ENCODE measurements around the gene PSMD8.

PSMD8 gene

DNA sequence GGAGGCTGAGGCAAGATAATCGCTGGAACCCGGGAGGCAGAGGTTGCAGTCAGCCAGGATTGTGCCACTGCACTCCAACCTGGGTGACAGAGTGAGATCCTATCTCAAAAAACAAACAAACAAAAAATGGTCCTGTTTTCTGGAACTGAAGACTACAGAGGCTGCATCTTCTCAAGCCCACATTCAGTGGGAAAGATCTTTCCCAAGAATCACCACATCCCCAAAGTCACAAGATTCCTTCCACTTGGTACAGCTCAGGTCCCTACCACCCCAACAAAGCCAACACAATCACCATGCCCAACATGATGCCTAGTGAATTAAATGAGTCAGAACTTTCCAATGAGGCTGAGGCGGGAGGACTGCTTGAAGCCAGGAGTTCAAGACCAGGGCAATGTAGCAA lies 23.5 kb upstream of the PSMD8 start:
- intact Hi-C loops (cut with DNase I; ENCODE audit: low total_unique reads), result no loop called here
- no peaks in the 10 kb centered on the region for H3K4me1 ChIP-seq
- TF ChIP-seq, protein P1, sequence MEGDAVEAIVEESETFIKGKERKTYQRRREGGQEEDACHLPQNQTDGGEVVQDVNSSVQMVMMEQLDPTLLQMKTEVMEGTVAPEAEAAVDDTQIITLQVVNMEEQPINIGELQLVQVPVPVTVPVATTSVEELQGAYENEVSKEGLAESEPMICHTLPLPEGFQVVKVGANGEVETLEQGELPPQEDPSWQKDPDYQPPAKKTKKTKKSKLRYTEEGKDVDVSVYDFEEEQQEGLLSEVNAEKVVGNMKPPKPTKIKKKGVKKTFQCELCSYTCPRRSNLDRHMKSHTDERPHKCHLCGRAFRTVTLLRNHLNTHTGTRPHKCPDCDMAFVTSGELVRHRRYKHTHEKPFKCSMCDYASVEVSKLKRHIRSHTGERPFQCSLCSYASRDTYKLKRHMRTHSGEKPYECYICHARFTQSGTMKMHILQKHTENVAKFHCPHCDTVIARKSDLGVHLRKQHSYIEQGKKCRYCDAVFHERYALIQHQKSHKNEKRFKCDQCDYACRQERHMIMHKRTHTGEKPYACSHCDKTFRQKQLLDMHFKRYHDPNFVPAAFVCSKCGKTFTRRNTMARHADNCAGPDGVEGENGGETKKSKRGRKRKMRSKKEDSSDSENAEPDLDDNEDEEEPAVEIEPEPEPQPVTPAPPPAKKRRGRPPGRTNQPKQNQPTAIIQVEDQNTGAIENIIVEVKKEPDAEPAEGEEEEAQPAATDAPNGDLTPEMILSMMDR (IDR thresholded peaks at IDR 0.05), result no peak

DNA sequence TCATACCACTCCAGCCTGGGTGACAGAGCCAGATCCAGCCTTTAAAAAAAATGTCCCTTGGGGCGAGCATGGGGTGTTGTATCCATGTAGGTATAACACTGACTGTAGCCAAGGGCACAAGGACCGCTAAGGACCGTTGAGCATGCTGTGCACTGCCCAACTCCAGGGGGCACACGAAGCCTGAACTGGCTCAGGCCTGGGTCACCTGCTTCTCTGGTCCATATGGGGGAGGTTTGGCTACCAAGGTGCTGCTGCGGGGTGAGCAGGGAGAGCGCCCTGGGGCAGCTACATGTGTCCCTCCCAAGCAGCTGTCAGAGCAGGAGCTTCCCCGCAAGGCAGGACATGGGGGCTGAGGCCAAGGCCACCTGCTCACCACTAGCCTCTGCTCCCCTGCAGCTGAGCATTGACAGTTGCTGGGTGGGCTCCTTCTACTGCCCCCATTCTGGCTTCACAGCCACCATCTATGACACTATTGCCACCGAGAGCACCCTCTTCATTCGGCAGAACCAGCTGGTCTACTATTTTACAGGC lies 22.4 kb upstream of the PSMD8 start:
- Histone ChIP-seq H3K27me3 (peaks cover 0 to 26% of the 10 kb centered on the region in 2 donors), H3K4me3 (no peak overlapping the region), H3K36me3 (no peaks in the 10 kb centered on the region), H3K9me3 (no peaks in the 10 kb centered on the region), H3K4me1 (no peaks in the 10 kb centered on the region), H3K27ac (no peak overlapping the region)
- TF ChIP-seq, protein P1 (IDR thresholded peaks at IDR 0.05), result no peak
- intact Hi-C loops (cut with DNase I; ENCODE audit: low total_unique reads), result no loop called here
- DNase-seq, result no peak

More for the DNA sequence above, 23.5 kb upstream of the PSMD8 start:
- Histone ChIP-seq H3K36me3 (no peaks in the 10 kb centered on the region), H3K27me3 (peaks cover 0 to 17% of the 10 kb centered on the region in 2 donors), H3K27ac (no peak overlapping the region), H3K4me3 (no peak overlapping the region), H3K9me3 (no peaks in the 10 kb centered on the region)
- DNase-seq, result no peak

DNA sequence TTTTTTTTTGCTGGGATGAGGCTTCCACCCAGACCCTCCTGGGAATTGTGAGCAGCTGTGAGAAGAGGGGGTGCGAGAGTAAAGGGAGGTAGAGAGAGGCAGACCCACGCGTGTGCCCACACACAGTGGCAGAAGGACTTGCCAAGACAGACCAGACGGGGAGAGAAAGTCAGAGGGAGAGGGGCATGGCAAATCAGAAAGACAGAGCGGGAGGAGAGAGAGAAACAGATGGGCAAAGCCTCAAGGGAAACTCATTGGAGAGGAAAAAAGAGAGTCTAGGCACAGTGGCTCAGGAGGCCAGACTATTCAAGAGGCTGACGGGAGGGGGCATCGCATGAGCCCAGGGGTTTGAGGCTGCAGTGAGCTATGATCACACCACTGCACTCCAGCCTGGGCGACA lies 21.8 kb upstream of the PSMD8 start:
- Histone ChIP-seq H3K36me3 (no peaks in the 10 kb centered on the region), H3K4me3 (no peak overlapping the region), H3K9me3 (no peaks in the 10 kb centered on the region), H3K27me3 (peaks cover 0 to 30% of the 10 kb centered on the region in 2 donors), H3K4me1 (no peaks in the 10 kb centered on the region), H3K27ac (no peak overlapping the region)
- TF ChIP-seq, protein P1 (IDR thresholded peaks at IDR 0.05), result no peak
- DNase-seq, result no peak
- intact Hi-C loops (cut with DNase I; ENCODE audit: low total_unique reads), result no loop called here

DNA sequence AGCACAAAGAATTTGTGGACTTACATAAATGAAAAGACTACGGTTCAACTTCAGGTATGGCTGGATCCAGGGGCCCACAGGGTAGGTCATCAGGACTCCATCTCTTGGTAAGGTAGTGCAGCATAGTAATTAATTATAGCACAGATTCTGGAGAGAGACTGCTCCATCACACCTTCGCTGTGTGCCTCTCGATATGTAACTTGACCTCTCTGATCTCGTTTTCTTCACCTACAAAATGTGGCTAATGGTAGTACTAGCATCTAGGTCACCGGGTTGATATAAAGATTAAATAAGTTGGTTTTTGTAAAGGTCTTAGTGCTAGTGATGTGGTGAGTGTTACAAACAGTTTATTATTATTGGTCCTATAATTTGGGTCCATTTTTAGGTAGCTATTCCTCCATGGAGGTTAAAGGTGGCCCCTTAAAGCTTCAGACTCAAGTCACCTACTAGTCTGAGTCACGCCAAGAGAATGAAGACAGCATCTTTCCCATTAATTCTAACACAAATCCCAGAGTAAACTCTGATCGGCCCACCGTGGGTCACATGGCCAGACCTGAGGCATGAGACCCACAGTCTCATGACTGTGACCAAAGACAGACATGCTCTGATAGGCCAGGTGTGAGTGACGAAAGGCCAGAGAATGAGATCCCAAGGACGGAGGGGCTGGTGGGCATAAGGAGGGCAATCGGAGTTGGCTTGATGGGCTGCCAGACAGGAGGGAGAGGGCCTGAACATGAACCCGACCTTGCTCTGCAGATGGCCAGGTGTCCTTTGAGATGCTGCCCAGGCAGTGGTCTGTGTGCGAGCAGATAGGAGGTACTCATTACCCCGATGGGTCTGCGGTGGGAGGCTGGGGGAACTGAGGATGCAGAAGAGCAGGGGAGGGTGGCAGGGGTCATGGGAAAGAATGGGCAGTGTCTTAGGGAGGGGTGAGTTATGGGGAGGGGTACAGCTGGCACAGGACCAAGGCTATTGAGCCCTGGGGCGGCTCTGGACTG lies 18.3 kb upstream of the PSMD8 start:
- TF ChIP-seq, protein P1 (IDR thresholded peaks at IDR 0.05), result no peak
- H3K27me3 ChIP-seq, result peaks cover 0 to 55% of the 10 kb centered on the region in 2 donors
- intact Hi-C loops (cut with DNase I; ENCODE audit: low total_unique reads), result no loop called here

DNA sequence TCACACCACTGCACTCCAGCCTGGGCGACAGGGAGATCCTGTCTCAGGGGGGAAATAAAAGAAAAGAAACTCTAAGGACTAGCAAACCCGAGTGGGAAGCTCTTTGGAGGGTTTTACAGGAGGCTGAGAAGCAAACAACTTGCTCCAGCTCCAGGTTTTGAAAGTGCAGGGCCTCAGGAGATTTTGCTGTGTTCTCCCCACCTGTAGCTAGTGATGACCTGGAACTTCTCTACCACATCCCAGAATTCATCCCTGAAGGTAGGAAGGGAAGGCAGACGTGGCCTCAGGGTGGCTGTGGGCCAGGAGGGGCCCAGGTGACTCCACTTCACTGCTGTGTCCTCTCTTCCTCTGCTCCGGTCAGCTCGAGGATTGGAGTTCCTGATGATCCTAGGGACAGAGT lies 16.3 kb upstream of the PSMD8 start:
- H3K27me3 ChIP-seq, result peaks cover 0 to 60% of the 10 kb centered on the region in 2 donors
- TF ChIP-seq, protein P1 (IDR thresholded peaks at IDR 0.05), result no peak
- H3K36me3 ChIP-seq, result no peaks in the 10 kb centered on the region
- no peak overlapping the region for H3K4me3 ChIP-seq
- H3K9me3 ChIP-seq, result no peaks in the 10 kb centered on the region
- intact Hi-C loops (cut with DNase I; ENCODE audit: low total_unique reads), result no loop called here
- no peak overlapping the region for H3K27ac ChIP-seq
- DNase-seq, result no peak
- H3K4me1 ChIP-seq, result peaks cover 0 to 20% (median 17%) of the 10 kb centered on the region in 4 donors

More for the DNA sequence above, 18.3 kb upstream of the PSMD8 start:
- no peak overlapping the region for H3K27ac ChIP-seq
- H3K4me1 ChIP-seq, result peaks cover 0 to under 1% (median 0%) of the 10 kb centered on the region in 4 donors
- no peak overlapping the region for H3K4me3 ChIP-seq
- no peaks in the 10 kb centered on the region for H3K36me3 ChIP-seq
- no peaks in the 10 kb centered on the region for H3K9me3 ChIP-seq
- DNase-seq, result no peak

All from tibial artery (tissue), 4 donors.